ENCODE results near the gene WNK1.

WNK1 gene

DNA sequence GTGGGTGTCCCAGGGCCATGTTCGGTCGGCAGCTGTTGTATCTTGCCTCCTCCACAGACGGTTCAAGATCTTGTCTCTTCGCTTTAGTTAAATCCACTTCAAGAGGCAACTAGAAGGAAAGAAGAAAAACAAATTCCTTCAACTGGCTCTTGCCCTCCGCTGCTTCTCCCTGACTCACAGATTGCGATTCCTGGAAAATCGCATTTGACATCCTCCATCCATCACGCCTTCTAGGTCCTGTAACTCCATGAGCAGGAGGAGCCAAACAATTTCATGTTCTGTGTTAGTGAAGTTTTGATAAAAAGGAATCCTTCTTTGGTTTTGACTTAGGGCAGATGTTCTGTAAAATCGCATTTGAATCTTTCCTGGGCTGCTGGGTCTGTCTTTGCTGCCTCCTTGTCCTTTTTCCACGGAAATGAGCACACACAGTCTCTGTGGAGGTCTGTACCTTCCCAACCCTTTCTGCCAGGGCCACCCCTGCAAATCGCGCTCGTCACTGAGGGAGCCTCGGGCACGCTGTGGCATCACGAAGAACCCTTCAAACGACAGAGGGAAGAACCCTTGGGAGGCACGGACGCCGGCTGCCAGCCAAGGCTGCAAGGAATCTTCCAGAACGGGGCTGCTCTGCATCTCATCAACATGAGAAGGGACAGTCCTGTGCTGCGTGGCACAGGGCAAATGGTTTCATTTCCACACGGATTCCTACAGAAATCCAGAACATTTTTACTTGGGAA, 164.5 kb downstream of the WNK1 start:
- TF ChIP-seq, protein P1, sequence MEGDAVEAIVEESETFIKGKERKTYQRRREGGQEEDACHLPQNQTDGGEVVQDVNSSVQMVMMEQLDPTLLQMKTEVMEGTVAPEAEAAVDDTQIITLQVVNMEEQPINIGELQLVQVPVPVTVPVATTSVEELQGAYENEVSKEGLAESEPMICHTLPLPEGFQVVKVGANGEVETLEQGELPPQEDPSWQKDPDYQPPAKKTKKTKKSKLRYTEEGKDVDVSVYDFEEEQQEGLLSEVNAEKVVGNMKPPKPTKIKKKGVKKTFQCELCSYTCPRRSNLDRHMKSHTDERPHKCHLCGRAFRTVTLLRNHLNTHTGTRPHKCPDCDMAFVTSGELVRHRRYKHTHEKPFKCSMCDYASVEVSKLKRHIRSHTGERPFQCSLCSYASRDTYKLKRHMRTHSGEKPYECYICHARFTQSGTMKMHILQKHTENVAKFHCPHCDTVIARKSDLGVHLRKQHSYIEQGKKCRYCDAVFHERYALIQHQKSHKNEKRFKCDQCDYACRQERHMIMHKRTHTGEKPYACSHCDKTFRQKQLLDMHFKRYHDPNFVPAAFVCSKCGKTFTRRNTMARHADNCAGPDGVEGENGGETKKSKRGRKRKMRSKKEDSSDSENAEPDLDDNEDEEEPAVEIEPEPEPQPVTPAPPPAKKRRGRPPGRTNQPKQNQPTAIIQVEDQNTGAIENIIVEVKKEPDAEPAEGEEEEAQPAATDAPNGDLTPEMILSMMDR (conservative IDR thresholded peaks at IDR 0.05; ENCODE audit: low read depth, low read length), result no peak
- Histone ChIP-seq H3K79me2 (ENCODE audit: insufficient read depth, low read depth) (no peaks in the 10 kb centered on the region), H2AFZ (ENCODE audit: low read depth) (no peak overlapping the region), H3K27ac (no peak overlapping the region), H3K36me3 (ENCODE audit: insufficient read depth) (peaks cover 5% of the 10 kb centered on the region; the same call in 1 of the 2 replicates), H3K4me1 (ENCODE audit: low read depth, poor library complexity, severe bottlenecking) (peaks cover 7% of the 10 kb centered on the region), H3K27me3 (ENCODE audit: insufficient read depth, low read depth) (no peaks in the 10 kb centered on the region), H3K4me3 (IDR thresholded peaks at IDR 0.05; ENCODE audit: insufficient read depth, low read depth, low read length) (no peak overlapping the region), H3K4me2 (no peak overlapping the region), H4K20me1 (ENCODE audit: insufficient read depth) (no peaks in the 10 kb centered on the region), H3K9ac (no peak overlapping the region)

DNA sequence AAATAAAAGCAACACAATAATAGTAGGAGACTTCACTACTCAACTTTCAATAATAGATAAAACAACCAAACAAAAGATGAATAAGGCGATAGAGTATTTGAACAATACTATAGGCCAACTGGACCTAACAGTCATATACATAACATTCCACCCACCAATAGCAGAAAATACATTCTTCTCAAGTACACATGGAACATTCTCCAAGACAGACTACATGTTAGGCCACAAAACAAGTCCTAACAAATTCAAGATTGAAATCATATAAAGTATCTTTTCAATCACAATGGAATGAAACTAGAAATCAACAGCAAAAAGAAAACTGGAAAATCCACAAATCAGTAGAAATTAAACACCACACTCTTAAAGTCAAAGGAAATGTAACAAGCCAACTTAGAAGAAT, 168.3 kb downstream of the WNK1 start:
- H3K4me3 ChIP-seq (IDR thresholded peaks at IDR 0.05; ENCODE audit: insufficient read depth, low read depth, low read length), result no peak overlapping the region
- no peak overlapping the region for H2AFZ ChIP-seq (ENCODE audit: low read depth)
- no peak overlapping the region for H3K4me2 ChIP-seq
- H3K27ac ChIP-seq, result no peak overlapping the region
- no peak overlapping the region for H3K9ac ChIP-seq
- TF ChIP-seq, protein P1 (conservative IDR thresholded peaks at IDR 0.05; ENCODE audit: low read depth, low read length), result no peak
- H3K79me2 ChIP-seq (ENCODE audit: insufficient read depth, low read depth), result no peaks in the 10 kb centered on the region
- H4K20me1 ChIP-seq (ENCODE audit: insufficient read depth), result no peaks in the 10 kb centered on the region
- H3K4me1 ChIP-seq (ENCODE audit: low read depth, poor library complexity, severe bottlenecking), result no peaks in the 10 kb centered on the region
- no peaks in the 10 kb centered on the region for H3K27me3 ChIP-seq (ENCODE audit: insufficient read depth, low read depth)
- no peaks in the 10 kb centered on the region for H3K36me3 ChIP-seq (ENCODE audit: insufficient read depth)

DNA sequence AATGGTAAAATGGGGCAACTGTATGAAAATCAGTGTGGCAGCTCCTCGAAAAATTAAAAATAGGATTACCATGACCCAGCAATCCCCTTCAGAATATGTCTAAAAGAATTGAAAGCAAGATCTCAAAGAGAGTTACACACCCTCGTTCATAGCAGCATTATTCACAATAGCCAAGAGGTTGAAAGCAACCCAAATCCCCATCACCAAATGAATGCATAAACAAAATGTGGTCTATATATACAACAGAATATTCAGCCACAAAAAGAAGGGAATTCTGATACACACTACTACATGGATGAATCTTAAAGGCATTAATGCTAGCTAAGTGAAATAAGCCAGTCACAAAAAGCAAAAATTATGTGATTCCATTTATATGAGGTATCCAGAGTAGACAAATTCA, 169.9 kb downstream of the WNK1 start:
- Histone ChIP-seq H3K4me2 (no peak overlapping the region), H3K36me3 (ENCODE audit: insufficient read depth) (no peaks in the 10 kb centered on the region; the same call in 1 of the 2 replicates), H3K4me1 (ENCODE audit: low read depth, poor library complexity, severe bottlenecking) (no peaks in the 10 kb centered on the region), H3K27ac (no peak overlapping the region), H3K79me2 (ENCODE audit: insufficient read depth, low read depth) (no peaks in the 10 kb centered on the region), H2AFZ (ENCODE audit: low read depth) (no peak overlapping the region), H3K9ac (no peak overlapping the region), H3K4me3 (IDR thresholded peaks at IDR 0.05; ENCODE audit: insufficient read depth, low read depth, low read length) (no peak overlapping the region), H4K20me1 (ENCODE audit: insufficient read depth) (no peaks in the 10 kb centered on the region), H3K27me3 (ENCODE audit: insufficient read depth, low read depth) (no peaks in the 10 kb centered on the region)
- TF ChIP-seq, protein P1 (conservative IDR thresholded peaks at IDR 0.05; ENCODE audit: low read depth, low read length), result no peak

DNA sequence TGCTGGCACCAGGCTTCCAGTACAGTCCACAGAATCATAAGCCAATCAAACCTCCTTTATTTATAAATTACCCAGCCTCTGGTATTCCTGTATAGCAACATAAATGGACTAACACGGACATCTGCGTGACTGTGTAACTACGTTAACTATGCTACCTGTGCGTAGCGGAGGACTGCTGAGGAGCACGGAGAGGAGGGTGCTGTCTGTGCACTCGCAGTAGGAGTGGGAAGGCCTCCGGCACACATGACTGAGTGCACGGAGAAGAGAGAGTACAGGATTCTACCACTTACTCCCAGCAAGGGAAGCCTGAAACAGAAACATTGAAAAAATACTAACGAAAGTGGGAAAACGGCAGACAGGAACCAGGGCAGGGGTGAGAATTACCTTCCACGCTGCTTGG, 174.3 kb downstream of the WNK1 start:
- Histone ChIP-seq H3K36me3 (ENCODE audit: insufficient read depth) (peaks cover 3% of the 10 kb centered on the region; the same call in 1 of the 2 replicates), H3K27ac (no peak overlapping the region), H4K20me1 (ENCODE audit: insufficient read depth) (no peaks in the 10 kb centered on the region), H3K79me2 (ENCODE audit: insufficient read depth, low read depth) (no peaks in the 10 kb centered on the region), H3K4me1 (ENCODE audit: low read depth, poor library complexity, severe bottlenecking) (no peaks in the 10 kb centered on the region), H3K4me2 (no peak overlapping the region), H3K4me3 (IDR thresholded peaks at IDR 0.05; ENCODE audit: insufficient read depth, low read depth, low read length) (no peak overlapping the region), H2AFZ (ENCODE audit: low read depth) (no peak overlapping the region), H3K27me3 (ENCODE audit: insufficient read depth, low read depth) (no peaks in the 10 kb centered on the region), H3K9ac (no peak overlapping the region)
- TF ChIP-seq, protein P1 (conservative IDR thresholded peaks at IDR 0.05; ENCODE audit: low read depth, low read length), result no peak
